ENCODE results near the gene C10orf120.

Gene C10orf120

DNA sequence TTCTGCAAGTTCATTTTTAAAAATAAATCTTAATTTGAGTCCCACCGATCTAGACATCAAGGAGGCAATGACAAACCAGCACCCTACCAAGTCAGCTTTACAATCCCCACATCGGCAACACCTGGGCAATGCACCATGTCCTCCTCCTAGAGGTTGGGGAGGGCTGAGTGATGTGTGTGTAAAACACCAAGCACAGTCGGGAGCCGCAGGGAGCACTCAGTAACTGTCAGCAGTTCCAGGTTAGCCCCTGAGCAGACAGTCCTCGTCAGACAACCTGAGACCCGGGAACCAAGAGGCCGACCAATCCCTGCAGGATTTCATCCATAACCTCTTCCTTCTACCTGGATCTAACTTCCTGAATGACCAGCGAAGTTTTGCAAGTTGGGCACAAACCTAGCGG, 15.9 kb upstream of the C10orf120 start:
- Mint-ChIP-seq H3K27me3 (peaks cover 4% of the 10 kb centered on the region), H3K4me3 (no peak overlapping the region), H3K9me3 (no peaks in the 10 kb centered on the region), H3K27ac (no peak overlapping the region), H3K36me3 (ENCODE audit: low read depth) (no peaks in the 10 kb centered on the region), H3K4me1 (no peaks in the 10 kb centered on the region)
- no peak for DNase-seq
- ATAC-seq: no peak

DNA sequence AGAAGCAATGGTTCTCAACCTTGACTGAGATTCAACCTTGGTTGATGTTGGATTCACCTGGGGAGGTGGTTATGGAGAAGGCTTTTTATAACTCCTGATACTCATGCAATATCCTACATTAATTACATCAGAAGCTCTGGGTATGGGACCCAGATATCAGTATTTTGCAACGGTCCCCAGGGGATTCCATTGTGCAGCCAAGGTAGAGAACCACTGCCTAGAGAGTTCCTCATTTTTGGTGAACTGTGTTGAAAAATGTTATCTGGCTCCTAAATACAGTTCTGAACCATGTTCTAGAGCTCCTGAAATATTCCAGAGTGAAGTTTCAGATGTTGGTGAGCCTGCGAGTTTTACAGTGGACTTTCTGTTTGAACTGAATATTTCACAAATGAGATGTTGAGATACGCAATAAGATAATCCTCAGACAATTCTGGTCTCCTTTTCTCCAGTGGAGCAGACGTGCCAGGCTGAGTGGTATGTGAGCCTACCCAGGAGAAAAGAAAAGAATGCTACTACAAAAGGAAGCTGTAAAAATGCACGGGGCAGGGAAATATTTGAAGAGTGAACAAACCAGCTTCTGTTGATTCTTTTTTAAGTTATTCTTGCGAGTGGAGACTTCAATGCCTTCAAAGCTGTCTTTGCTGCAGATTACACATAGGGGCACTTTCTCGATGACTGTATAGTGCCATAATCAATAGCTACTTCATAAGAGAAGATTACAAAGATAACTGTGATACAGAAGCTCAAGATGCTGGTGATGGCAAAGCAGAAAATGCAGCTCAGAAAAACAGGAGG, 13.6 kb upstream of the C10orf120 start:
- Mint-ChIP-seq H3K36me3 (ENCODE audit: low read depth) (no peaks in the 10 kb centered on the region), H3K27ac (no peak overlapping the region)

DNA sequence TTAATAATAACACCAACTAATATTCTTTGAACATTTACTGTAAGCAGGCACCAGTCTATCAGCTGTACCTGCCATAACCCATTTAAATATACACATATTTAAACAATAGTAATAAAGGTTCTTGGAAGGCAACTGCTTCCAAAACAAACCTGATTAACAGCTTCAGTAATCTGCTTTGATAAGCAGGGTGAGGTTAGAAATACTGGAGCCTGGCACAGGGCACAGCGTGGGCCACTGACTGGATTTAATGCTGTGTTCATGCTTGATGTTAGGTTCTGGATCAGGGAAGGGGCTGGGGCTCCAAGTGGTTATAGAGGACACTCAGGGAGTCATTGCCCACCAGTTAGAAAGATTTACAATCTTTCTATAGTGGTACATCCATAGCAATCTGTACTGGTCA, 10.9 kb upstream of the C10orf120 start:
- H3K27ac Mint-ChIP-seq: no peak overlapping the region
- H3K4me1 Mint-ChIP-seq: no peaks in the 10 kb centered on the region
- no peaks in the 10 kb centered on the region for H3K9me3 Mint-ChIP-seq
- no peaks in the 10 kb centered on the region for H3K36me3 Mint-ChIP-seq (ENCODE audit: low read depth)
- no peak for DNase-seq
- no peak for ATAC-seq
- H3K27me3 Mint-ChIP-seq: peaks cover 17% of the 10 kb centered on the region
- no peak overlapping the region for H3K4me3 Mint-ChIP-seq

More for the DNA sequence above, 13.6 kb upstream of the C10orf120 start:
- no peaks in the 10 kb centered on the region for H3K4me1 Mint-ChIP-seq
- no peak for DNase-seq
- H3K27me3 Mint-ChIP-seq: peaks cover 17% of the 10 kb centered on the region
- no peak overlapping the region for H3K4me3 Mint-ChIP-seq
- no peaks in the 10 kb centered on the region for H3K9me3 Mint-ChIP-seq
- ATAC-seq: no peak

DNA sequence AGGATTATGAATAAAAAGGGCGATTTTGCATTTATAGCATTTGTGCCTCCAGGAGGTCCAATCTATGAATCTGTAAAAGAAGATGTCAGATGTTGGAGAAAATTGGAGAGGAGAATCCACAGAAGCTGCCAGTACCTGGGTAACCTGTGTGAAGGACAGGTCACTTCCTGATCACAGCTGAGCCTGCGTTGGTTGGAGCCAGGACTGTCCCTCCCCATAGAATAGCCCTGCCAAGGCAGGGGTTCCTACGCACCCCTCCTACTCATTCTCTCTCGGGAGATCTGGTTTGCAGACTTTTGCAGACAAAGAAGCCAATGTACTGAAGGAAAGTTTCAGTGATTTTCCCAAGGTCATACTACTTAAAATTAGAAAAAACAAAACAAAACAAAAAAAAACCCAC, 10.3 kb upstream of the C10orf120 start:
- Mint-ChIP-seq H3K9me3 (no peaks in the 10 kb centered on the region), H3K4me3 (no peak overlapping the region), H3K36me3 (ENCODE audit: low read depth) (no peaks in the 10 kb centered on the region), H3K27me3 (peaks cover 16% of the 10 kb centered on the region), H3K4me1 (no peaks in the 10 kb centered on the region), H3K27ac (no peak overlapping the region)
- ATAC-seq (no peak), DNase-seq (no peak)

DNA sequence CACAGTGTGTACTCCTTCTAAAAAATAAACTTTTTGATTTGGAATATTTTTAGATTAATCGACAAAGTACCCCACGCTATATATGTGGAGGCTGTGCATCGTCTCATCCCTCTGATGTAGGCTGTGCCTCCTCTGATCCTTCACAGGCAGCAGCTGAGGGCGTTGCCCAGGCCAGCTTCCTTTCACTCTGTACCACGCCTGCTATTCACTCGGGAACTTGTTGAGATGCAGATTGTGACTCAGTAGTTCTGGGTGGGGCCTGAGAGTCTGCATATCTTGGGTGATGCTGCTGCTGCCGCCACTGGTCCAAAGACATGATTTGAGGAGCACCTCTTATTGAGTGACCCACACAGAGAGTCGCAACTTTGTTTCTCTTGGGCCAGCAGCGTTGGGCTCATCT, 7.9 kb upstream of the C10orf120 start:
- Mint-ChIP-seq H3K27me3 (peaks cover 13% of the 10 kb centered on the region), H3K4me3 (no peak overlapping the region), H3K27ac (no peak overlapping the region), H3K4me1 (no peaks in the 10 kb centered on the region), H3K36me3 (ENCODE audit: low read depth) (no peaks in the 10 kb centered on the region), H3K9me3 (no peaks in the 10 kb centered on the region)
- DNase-seq (no peak), ATAC-seq (no peak)

DNA sequence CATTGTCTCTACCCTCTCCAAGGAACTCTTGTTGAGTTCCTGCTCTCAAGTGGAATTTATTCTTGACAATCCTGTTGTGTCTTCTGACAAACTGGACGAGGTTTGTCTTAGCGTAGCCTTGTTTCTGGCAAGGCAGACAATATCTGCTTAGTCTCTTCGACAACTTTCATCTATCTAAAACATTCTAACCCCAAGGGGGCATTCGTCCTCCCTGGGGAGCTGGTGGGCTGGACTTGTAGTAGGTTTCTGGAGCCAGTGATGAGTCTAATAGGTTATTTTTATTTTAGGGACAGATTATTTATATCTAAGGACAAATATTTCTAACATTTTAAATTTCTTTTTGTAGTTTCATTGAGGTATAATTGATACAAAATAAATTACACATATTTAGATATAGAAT, 7.3 kb upstream of the C10orf120 start:
- DNase-seq (no peak), ATAC-seq (no peak)
- no peaks in the 10 kb centered on the region for H3K4me1 Mint-ChIP-seq
- H3K36me3 Mint-ChIP-seq (ENCODE audit: low read depth): no peaks in the 10 kb centered on the region
- no peak overlapping the region for H3K27ac Mint-ChIP-seq
- H3K4me3 Mint-ChIP-seq: no peak overlapping the region
- peaks cover 13% of the 10 kb centered on the region for H3K27me3 Mint-ChIP-seq
- H3K9me3 Mint-ChIP-seq: no peaks in the 10 kb centered on the region

DNA sequence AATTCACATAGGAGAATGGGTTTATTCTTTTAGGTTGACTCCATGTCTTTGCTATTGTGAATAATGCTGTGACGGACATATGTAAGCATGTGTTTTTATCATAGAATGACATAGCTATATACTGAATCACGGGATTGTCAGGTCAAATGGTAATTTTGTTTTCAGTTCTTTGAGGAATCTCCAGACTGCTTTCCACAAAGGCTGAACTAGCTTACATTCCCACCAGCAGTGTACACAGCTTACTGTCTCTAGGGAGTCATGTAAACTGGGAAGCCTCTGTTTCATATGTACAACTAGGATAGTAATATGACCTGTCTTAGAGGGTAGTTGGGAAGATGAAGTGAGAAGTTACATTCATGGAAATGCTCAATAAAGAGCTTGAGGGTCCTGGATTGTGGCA, 6.8 kb upstream of the C10orf120 start:
- H3K4me3 Mint-ChIP-seq: no peak overlapping the region
- DNase-seq (no peak), ATAC-seq (no peak)
- peaks cover 13% of the 10 kb centered on the region for H3K27me3 Mint-ChIP-seq
- no peaks in the 10 kb centered on the region for H3K36me3 Mint-ChIP-seq (ENCODE audit: low read depth)
- no peak overlapping the region for H3K27ac Mint-ChIP-seq
- no peaks in the 10 kb centered on the region for H3K4me1 Mint-ChIP-seq
- no peaks in the 10 kb centered on the region for H3K9me3 Mint-ChIP-seq

DNA sequence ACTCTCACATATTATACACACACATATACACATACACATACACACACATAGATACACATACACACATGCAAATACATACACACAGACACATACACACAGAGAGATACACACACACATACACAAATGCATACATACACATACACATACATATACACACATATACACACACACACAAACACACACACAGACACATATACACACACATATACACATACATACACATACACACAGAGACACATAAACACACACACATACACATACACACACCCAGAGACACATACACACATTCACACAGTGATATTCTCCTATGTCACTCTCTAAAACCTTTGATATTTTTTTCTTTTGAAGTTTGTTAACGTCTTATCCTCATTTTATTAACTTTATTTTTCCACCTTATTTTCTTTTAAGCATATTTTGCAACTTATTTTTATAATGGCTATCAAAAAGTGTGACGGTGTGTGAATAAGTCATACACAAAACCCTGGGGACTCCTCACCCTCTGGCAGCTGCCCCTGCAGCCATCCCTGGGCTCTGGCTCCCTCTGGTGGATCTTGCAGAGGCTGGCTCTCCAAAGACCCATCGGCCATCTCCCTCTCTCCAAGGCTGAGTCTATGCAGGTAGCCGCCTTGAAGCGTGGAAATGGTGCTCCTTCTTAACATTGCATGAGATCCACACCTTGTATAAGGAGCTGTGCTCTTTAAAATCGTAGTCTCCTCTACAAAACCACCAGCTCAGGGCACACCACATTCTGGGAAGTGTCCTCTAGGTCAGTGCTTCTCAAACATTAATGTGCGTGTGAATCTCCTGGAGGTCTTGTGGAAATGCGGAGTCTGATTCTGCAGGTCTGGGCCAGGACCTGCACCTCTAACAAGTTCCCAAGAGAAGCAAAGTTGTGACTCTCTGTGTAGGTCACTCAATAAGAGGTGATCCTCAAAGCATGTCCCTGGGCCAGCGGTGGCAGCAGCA, 4.1 kb upstream of the C10orf120 start:
- Mint-ChIP-seq H3K4me1 (no peaks in the 10 kb centered on the region), H3K27me3 (no peaks in the 10 kb centered on the region), H3K4me3 (no peak overlapping the region), H3K36me3 (ENCODE audit: low read depth) (no peaks in the 10 kb centered on the region), H3K27ac (no peak overlapping the region), H3K9me3 (no peaks in the 10 kb centered on the region)
- DNase-seq (peak; percentile 59), ATAC-seq (peak; percentile 90)

DNA sequence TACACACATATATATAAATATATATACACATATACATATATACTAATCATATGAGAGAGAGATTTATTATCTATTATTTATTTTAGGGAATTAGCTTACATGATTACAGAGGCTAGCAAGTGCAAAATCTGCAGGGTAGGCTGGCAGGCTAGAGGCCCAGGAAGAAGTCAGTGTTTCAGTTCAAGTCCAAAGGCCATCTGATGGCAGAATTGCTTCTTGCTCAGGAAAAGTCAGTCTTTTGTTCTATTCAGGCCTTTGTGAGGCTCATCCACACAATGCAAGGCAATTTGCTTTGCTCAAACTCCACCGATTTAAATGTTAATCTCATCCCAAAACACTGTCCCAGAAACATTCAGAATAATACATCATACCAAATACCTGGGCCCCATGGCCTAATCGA, 2.6 kb upstream of the C10orf120 start:
- Mint-ChIP-seq H3K27ac (no peak overlapping the region), H3K27me3 (no peaks in the 10 kb centered on the region), H3K9me3 (no peaks in the 10 kb centered on the region), H3K36me3 (ENCODE audit: low read depth) (no peaks in the 10 kb centered on the region), H3K4me1 (no peaks in the 10 kb centered on the region), H3K4me3 (no peak overlapping the region)
- DNase-seq: no peak
- no peak for ATAC-seq

DNA sequence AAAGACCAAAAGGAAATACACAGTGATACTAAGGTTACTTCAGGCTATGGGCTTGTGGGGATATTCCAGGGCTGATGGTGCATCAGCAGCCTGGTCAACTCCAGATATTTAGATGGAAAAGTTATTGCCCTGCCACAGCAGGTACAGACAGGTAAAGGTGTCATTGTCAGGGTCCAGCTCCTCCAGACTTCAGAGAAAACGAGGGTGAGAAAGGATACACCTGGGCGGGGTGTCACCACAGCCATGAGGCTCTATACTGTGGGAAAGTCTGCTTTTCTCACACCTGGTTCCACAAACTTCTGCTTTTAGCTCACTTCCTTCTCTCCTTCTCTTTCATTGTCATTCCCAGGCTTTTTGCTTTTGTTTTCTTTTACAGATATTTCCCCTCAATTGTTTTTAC, 2.0 kb upstream of the C10orf120 start:
- ATAC-seq: no peak
- H3K9me3 Mint-ChIP-seq: no peaks in the 10 kb centered on the region
- H3K36me3 Mint-ChIP-seq (ENCODE audit: low read depth): no peaks in the 10 kb centered on the region
- H3K27ac Mint-ChIP-seq: no peak overlapping the region
- no peaks in the 10 kb centered on the region for H3K4me1 Mint-ChIP-seq
- no peak overlapping the region for H3K4me3 Mint-ChIP-seq
- no peak for DNase-seq
- H3K27me3 Mint-ChIP-seq: no peaks in the 10 kb centered on the region

DNA sequence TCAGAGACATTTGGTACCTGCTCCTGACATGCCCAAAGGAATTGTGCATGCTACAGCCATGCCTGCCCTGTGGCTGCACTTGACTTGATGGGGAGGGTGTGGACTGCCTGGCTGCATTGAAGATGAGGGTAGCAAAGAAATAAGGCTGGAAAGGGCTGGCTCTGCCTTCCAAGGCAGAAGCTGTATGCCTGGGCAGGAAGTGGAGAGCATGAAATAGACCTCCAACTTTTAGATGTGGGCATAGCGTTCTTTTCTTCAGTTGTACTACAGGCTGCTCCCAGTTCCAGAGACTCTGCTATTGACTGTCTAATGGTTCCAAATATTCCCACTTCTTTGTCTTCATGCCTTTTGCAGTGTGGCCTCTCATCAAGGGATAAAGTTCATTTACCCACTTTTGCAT, 3.0 kb downstream of the C10orf120 start:
- H3K9me3 Mint-ChIP-seq: no peaks in the 10 kb centered on the region
- no peak overlapping the region for H3K27ac Mint-ChIP-seq
- no peaks in the 10 kb centered on the region for H3K4me1 Mint-ChIP-seq
- DNase-seq (no peak), ATAC-seq (no peak)
- H3K4me3 Mint-ChIP-seq: no peak overlapping the region
- H3K36me3 Mint-ChIP-seq (ENCODE audit: low read depth): no peaks in the 10 kb centered on the region
- H3K27me3 Mint-ChIP-seq: peaks cover 6% of the 10 kb centered on the region

DNA sequence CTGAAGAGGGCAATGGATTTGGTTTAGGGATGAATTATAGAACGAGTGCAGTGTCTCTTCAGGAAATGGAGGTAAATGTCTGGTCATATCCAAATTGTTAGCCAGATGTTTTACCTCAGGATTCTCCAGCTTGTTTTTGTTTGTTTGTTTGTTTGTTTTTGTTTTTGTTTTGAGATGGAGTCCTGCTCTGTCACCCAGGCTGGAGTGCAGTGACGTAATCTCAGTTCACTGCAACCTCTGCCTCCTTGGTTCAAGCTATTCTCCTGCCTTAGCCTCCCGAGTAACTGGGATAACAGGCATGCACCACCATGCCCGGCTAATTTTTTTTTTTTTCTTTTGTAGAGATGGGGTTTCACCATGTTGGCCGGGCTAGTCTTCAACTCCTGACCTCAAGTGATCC, 6.9 kb downstream of the C10orf120 start:
- Mint-ChIP-seq H3K4me1 (no peaks in the 10 kb centered on the region), H3K36me3 (ENCODE audit: low read depth) (no peaks in the 10 kb centered on the region), H3K27me3 (peaks cover 6% of the 10 kb centered on the region), H3K27ac (no peak overlapping the region), H3K4me3 (no peak overlapping the region), H3K9me3 (no peaks in the 10 kb centered on the region)
- DNase-seq: no peak
- ATAC-seq: no peak

DNA sequence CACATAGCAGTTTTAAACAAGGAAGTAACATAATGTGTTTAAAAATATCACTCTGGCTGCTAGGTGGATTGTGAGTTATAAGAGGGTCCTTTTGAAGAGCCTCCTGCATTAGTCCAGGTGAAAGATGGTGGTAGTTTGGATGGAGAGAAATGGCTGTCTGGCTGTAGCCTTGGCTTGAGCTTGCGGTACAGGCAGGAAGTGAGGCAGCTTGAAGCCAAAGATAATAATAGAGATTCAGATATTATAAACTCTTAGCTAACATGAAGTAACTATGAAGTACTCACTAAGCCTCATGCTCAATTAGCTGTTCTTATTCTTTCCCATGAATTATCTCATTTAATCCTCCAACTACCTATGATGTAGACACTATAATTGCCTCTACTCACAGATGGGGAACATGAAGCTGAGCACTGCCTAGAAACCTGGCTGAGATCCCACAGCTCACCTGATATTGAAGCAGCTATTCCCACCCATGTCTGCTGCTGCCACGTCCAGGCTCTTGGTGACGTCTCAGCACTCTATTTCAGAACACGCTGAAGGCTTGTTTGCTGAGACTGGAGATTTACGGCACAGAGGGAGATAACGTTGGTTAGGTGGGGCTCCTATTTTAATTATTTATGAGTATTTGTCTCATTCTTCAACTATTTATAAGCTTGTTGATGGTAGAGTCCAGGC, 10.4 kb downstream of the C10orf120 start:
- H3K4me1 Mint-ChIP-seq: no peaks in the 10 kb centered on the region

DNA sequence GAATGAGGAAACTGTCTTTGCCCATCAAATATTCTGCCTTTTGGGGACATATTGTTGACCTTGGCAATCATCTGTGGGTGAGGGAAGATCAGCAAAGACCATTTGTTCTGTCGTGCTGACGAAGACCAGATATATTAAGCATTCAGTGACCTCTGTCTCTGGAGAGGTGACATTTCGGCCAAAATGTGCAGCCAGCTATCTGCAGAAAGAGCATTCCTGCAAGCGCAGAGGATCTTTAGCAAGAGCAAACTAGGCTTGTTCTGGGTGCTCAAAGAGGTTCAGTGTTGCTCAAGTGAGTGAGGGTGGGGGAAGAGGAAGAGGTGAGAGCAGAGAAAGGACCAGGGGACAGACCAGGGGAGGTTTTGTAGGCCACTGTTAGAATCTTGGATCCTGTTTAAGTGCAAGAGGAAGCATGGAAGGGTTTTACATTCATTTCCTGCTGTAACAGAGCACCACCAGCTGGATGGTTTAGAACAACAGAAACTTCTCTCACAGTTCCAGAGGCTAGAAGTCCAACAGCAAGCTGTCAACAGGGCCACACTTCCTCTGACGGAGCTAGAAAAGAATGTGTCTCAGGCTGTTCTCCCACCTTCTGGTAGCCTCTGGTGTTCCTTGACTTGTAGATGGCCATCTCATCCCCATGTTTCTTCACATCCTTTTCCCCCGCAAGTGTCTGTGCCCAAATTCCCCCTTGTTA, 11.2 kb downstream of the C10orf120 start:
- DNase-seq (no peak), ATAC-seq (no peak)
- Mint-ChIP-seq H3K4me1 (no peaks in the 10 kb centered on the region), H3K27me3 (peaks cover 11% of the 10 kb centered on the region), H3K36me3 (ENCODE audit: low read depth) (no peaks in the 10 kb centered on the region), H3K27ac (no peak overlapping the region), H3K9me3 (peaks cover 3% of the 10 kb centered on the region), H3K4me3 (no peak overlapping the region)

More for the DNA sequence above, 10.4 kb downstream of the C10orf120 start:
- H3K4me3 Mint-ChIP-seq: no peak overlapping the region
- no peak for ATAC-seq
- DNase-seq: no peak
- peaks cover 9% of the 10 kb centered on the region for H3K27me3 Mint-ChIP-seq
- H3K27ac Mint-ChIP-seq: no peak overlapping the region
- H3K36me3 Mint-ChIP-seq (ENCODE audit: low read depth): no peaks in the 10 kb centered on the region
- H3K9me3 Mint-ChIP-seq: peaks cover 3% of the 10 kb centered on the region

Data from activated naive CD8-positive, alpha-beta T cell treated with anti-CD3 and anti-CD28 coated beads, Interleukin-2, amount 50 U/mL, for 24 hours (primary cell).